Jurkat, Clone E6-1 (cell line): Measurements from ENCODE around the gene ALDH1A1.
"Not testable (repeated sequence)": the region's sequence is repeated elsewhere in the genome, so short reads cannot be mapped to it uniquely, and the experiment has no call there.

Experiments
- DNase-seq: peaks from one replicate; pipeline ENCODE4 v3.0.0-alpha.2; 2011; ENCODE audit warnings: low read depth, low spot score
- H3K4me3 ChIP-seq: 2 replicates; pipeline ENCODE4 v1.5.1; 2011; ENCODE audit warnings: mild to moderate bottlenecking, low read length, control low read depth, moderate library complexity

The ALDH1A1 gene

DNA sequence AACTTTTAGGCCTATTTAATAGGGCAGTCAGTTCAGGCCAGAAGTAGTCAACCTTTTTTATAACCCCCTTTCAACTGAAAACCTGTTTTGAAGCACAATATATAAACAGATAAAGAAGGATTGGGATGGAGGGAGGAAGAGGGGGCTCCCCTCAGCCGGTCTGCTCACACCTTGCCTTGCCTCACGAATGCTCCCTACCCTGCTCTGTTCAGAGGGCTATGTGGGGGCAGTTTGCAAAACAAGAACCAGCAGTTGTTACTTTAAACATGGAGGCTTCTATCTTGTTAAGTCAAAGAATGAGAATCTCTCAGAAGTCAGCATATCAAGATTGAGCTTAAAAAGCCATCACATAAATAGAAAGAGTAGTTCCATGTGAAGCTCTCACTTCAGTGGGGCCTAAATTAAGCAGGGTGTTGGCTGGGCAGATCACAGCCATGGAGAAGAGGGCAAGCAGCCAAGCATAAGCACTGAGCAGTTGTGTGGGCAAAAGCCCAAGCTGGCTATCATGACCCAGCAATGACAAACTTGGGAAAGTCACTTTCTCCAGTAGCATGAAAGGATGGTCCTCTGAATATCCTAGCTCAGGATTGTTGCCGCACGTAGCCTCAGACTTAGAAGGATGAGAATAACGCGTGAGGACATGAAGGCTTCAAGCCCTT lies 70.6 kb downstream of the ALDH1A1 start:
- no peak overlapping the region for H3K4me3 ChIP-seq
- no peak for DNase-seq

DNA sequence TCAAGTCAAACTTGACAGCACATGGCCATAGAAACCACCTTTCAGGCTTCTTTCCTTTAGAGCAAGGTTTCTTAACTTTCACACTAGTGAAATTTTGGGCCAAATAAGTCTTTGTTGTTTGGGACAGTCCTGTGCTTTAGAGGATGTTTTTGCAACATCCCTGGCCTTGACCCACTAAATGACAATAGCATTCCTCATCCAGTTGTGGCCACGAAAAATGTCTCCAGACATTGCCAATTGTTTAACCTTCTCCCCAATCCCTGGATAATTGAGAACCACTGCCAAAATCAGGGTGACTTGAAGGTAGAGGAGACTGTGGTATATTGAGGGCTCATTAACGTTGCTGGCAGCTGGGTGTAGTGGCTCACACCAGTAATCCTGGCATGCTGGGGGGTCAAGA lies 72.0 kb downstream of the ALDH1A1 start:
- no peak for DNase-seq
- no peak overlapping the region for H3K4me3 ChIP-seq

DNA sequence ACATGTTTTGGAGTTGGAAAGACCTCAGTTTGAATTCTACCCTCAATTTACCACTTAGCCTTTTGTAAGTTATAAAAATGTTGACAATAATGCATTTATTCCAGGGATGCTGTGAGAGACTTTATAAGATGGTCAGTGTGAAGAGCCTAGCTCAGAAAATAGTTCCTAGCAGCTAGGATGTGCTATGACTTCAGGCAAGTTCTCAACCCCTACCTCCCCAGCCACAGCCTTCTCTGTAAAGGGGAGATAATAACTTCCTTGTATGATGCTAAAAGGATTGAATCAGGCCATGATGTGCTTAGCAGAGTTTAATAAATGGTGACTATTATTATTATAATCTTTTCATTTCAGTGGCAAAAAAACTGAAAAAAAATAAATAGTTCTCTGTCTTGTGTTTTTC lies 77.6 kb downstream of the ALDH1A1 start:
- H3K4me3 ChIP-seq = no peak overlapping the region
- no peak for DNase-seq

DNA sequence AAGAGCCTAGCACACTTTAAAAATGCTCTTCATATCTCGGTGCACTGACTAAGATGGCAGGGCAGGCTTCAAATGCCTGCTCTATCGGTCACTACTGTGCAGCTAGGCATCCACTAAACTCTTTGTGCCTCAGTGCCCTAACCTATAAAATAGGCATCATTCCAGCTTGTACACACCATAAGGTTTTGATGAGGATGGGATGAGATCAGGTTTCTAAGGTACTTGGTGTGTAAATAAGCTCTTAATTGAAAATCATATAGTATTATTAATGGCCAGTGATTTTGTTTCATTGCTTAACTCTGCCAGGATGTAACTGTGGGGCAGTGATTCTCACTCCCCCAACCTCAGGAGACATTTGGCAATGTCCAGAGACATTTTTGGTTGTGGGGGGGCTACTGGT lies 78.5 kb downstream of the ALDH1A1 start:
- DNase-seq = no peak
- H3K4me3 ChIP-seq = no peak overlapping the region

DNA sequence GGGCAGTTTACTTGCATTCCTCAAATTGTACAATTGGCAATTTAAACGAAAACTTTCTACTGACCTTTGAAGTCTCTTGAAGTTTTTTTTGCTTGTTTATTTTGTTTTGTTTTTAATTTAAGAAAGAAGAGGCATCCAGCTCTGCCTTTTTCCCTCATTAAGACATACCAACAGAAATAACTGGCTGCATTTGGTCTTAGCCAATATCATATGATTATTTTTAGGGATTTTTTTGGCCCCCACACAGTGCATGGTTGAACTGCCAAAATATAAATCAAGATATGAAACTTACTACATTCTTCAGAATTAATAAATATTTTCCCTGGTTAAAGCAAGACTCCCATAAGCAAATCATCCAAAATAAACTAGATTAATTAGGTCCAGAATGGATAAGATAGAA lies 79.4 kb downstream of the ALDH1A1 start:
- H3K4me3 ChIP-seq = no peak overlapping the region
- no peak for DNase-seq

DNA sequence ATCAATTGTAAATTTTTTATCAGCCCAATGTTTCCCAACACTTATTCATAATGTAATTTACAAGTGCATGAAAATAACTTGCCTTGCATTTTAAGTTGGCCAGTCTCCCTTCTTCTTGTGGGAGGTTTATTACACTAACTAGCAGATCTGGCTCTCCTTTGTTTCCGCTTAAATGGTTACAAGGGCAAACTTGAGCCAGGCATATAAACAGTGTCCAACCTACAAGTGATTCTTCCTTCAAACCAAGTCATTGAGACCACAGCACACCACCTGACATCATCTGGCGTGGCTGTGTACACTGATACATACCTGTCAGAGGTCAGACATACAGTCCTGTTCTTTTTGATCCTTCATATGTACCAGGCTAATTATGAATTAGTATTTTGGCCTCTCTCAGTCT lies 80.1 kb downstream of the ALDH1A1 start:
- H3K4me3 ChIP-seq = no peak overlapping the region
- DNase-seq = no peak

DNA sequence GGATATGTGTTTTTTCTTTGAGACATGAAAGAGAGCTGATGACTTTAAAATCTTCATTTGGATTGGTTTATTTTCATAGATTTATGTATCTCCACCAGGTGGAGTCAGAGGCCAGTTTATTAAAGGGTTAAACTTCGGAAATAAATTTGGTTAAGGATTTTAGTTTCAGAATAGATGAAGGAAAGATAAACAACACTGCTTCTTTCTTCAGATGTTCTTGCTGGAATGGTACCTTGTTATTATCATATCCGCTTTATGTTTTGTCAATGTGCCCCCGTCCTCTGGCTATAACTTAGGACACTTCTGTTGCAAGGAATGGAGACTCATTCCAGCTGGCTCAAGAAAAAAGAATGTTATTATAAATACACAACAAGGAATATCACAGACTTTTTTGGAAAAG lies 81.2 kb downstream of the ALDH1A1 start:
- DNase-seq = peak; percentile 10
- H3K4me3 ChIP-seq = no peak overlapping the region

DNA sequence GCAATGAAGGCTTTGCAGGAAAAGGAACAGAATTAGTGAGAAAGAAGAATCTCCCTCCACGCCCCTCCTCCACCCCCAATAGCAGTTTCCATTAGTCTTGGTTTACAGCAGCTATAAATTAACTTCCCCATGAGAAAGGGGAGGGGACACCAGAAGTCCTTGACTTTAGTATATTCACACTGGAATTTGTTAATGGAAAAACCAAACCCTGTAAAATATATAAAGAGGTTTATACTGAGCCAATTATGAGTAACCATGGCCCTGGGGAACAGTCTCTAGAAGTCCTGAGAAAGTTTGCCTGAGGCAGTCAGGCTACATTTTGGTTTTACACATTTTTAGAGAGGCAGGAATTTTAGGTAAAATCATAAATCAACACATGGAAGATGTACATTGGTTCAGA lies 88.5 kb downstream of the ALDH1A1 start:
- no peak for DNase-seq

DNA sequence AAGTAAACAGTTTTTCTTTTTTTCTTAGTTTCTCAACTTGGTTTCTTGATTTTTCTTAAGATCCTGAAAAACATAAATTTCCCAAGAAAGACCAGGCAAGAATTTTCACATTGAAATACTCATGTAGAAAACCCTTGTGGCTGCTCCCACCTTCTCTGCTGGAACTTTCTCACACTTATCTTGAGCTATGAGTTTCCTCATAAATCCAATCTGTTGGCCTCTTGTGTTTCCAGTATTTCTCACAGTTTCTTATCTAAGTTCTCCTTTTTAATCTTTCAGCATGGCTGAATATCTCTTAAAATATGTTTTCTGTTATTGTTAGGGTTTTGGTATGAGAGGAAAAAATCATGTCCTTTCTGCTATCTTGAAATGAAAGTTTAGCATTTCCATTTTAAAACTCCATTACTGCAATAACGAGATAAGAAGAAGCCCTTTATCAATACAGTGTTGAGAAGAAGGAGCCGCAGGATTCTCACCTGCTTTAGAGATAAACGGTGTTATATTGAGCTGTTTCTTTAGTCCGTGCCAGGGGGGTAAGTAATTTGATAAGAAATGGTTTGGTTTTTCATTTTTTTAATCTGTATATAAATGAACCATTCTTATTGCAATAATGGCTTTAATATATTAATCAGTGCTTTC lies 89.3 kb downstream of the ALDH1A1 start:
- no peak overlapping the region for H3K4me3 ChIP-seq
- DNase-seq = no peak

More for the DNA sequence above, 88.5 kb downstream of the ALDH1A1 start:
- H3K4me3 ChIP-seq = no peak overlapping the region

DNA sequence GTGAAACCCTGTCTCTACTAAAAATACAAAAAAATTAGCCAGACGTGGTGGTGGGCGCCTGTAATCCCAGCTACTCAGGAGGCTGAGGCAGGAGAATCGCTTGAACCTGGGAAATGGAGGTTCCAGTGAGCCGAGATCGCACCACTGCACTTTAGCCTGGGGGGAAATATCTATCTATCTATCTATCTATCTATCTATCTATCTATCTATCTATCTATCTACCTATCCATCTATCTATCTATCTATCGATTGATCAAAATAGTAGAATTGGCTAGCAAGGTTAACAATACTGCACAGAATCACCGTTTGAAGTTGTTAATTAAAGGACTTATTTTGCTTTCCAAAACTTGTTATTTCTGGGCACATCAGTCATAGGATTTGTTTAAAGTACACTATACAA lies 90.1 kb downstream of the ALDH1A1 start:
- not testable (repeated sequence) for H3K4me3 ChIP-seq, DNase-seq

DNA sequence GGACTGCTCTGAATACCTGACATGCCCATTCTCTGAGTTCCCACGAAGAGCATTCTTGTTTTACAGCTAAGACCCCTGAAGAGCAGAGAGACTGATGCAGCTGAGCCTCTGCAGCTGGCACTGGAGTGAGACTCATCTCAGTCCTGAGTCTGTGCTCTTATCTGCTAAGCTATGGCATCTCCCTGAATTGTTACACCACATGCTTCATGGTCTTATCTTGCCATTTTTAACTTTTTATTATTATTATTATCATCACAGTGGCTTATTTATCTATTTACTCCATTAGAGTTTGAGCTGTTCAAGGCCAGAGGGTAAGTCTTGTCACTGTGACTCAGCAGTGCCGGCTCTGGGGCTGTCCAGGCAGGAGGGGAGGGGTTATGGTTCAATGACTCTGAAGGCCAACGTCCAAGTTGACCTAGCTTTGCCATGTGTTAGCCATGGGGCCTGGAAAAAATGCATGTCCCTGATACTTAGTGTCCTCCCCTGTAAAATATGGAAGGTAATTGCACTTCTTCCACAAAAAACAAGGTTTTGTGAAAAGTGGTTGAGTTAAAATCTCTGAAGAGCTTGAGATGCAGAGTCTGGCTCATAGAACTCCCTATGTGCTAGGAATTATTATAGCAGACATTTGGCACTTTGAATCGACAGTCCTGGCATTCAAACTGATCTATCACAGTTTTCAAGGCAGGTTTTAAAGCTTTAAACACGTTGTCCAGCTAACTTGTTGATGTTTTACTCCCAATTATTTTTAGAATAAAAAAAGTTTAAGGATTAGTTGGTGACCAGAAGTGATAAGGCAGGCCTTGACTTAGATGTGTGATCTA lies 94.6 kb downstream of the ALDH1A1 start:
- H3K4me3 ChIP-seq = no peak overlapping the region
- no peak for DNase-seq

DNA sequence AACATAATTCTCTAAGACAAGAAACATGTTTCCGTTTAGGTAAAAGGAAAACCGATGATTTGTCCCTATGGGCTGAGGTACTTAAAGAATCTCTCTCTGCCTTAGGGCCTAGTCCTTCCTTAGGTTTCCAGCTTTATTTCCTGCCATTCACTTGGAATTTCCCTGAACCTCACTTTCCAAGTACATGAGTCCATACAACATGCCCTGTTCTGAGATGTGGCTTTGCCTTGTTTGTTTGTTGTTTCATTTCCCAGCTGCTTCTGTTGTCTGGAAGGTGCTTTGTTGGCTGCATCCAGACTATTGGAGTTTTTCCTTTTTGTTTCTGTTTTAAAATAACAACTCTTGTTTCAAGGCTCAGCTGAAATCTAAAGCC lies 95.2 kb downstream of the ALDH1A1 start:
- no peak overlapping the region for H3K4me3 ChIP-seq
- DNase-seq = no peak

DNA sequence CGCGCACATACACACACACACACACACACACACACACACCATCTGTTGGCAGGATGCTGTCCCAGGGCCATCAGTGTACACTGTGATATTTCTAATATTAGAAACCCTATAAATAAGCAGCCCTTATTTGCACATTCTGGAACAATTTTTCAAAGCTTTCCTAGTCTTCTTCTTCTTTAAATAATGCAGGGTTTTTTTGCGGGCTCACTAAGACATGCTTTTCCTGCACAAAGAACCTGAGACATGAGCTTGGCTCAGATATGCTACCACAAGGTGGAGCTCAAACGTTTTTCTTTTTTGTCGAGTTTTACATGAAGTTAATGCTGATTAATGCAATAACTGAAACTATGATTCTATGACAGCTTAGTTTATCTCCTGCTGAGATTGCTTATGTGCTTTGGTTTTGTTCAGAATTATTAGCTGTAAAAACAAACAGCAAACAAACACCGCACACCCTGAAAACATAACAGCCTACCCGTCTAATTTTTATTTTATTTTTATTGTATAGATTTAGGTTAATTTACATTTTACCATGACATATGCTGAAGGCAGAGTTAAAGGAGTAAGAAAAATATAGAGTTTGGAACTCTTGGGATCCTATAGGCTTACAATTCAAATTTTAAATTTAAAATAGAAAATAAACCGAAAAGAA lies 95.8 kb downstream of the ALDH1A1 start:
- DNase-seq = peak; percentile 57
- no peak overlapping the region for H3K4me3 ChIP-seq

DNA sequence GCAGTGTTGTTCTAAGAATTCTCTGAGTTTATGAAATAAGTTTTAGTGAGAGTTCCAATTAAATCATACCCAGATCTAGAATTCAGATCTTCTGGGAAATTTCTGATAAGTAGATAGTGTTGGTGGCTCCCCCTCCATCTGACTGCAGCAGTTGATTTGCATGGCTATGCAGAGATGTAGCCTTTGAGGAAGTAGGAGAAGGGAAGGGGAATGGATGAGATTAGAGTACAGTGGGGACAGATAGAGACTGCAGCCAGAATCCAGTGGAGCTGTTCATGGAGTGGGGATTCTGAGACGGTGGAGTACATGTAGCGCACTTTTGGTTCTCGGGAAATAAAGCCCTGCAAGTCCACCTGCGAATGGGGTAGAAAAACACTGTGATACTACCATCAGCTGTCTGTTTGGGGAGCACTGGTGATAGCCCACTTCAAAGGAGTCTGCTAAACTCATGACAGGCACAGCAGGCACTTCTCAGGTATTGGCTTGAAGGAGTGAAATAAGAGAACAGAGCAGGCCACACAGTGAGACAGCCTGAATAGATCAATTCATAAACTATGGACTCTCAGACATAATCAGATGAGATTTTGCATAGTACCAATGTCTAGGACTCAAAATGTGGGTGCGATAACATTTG lies 96.8 kb downstream of the ALDH1A1 start:
- H3K4me3 ChIP-seq = no peak overlapping the region
- no peak for DNase-seq

DNA sequence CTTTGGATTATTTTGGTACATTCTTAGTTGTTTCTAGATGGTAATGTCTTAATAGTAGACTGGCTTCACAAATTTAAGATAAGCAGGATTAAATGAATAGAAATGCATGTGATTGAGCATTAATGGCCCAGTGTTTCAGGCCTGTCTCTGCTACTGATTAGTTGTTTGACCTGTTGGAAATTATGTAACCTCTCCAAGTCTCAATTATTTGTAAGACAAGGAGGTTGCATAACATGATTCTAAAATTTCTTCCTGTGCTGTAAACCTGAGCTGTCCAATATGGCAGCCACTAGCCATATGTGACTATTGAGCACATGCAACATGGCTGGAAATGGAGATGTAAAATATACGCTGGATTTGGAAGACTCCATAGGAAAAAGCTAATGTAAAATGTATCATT lies 97.5 kb downstream of the ALDH1A1 start:
- no peak overlapping the region for H3K4me3 ChIP-seq
- no peak for DNase-seq
